SH-SY5Y (cell line): ENCODE measurements around the gene SIRT3.

Experiments used
- GATA2 ChIP-seq: IDR thresholded peaks from 2 replicates; pipeline ENCODE4 v1.6.1; 2011; ENCODE audit warnings: mild to moderate bottlenecking, low read depth, low read length
- GATA3 ChIP-seq: IDR thresholded peaks from 2 replicates; pipeline ENCODE4 v1.6.1; 2011; ENCODE audit warnings: low read depth, mild to moderate bottlenecking, low read length, moderate library complexity

SIRT3 gene

DNA sequence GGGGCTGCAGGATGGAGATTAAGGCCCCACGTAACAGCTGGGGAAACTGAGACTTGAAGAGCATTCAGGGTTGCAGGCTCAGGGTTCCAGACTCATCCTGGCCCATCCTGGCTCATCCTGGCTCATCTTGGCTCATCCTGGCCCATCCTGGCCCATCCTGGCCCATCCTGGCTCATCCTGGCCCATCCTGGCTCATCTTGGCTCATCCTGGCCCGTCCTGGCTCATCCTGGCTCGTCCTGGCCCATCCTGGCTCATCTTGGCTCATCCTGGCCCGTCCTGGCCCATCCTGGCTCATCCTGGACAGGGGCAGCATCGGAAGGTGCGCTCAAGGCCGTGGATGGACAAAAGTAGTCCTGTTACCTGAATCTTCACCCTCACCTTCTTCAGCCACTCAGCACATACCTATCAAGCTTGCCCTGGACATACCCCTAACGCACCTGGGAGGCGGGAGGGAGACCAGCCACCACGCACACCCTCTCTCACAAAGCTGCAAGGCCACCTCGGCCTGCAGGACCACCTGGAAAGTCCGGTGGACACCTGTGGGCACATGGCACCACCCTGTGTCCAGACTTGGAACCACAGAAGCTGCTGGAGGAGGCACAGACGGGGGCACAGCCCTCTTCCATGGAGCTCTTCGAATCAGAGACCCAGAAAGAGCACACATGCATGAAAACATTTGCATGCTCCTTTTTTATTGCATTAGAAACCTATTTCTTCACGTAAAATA, 21.8 kb upstream of the SIRT3 start:
- TF ChIP-seq GATA3 (no peak), GATA2 (no peak)

DNA sequence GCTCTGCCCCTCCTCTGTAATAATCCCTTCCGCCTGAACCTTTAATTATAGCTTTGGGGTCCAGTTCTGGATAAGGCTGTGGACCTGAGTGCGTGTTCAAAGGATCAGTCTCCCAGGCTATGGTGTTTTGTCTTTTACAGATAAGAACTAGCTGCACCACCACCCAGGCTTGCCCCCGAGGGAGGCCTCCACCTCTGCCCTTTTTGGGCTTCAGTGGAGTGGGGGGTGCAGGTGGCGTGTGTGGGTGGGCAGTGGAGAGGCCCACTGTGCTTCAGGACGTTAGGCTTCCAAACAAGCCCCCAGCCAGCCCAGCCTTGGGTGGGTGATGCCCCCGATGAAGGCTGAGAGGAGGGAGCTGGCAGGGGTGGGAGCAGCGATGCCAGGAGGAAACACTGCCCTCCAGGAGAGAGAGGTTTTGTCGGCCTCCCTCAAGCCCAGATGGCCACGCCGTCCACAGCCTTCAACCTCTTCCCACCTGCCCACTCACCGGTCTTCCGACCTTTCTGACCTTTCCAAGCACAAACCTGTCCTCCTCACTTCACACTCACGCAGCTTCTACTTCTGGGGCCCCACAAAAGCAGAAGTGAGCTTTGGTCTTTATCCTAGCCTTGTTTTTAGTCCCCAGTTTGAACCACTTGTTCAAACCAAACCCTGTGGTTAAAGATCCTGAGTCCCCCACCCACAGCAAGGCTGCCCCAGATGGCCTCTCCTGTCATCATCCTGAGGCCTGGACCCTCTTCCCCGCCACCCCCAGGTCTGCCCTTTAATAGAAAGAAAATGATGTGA, 21.0 kb upstream of the SIRT3 start:
- TF ChIP-seq GATA2 (no peak), GATA3 (no peak)

DNA sequence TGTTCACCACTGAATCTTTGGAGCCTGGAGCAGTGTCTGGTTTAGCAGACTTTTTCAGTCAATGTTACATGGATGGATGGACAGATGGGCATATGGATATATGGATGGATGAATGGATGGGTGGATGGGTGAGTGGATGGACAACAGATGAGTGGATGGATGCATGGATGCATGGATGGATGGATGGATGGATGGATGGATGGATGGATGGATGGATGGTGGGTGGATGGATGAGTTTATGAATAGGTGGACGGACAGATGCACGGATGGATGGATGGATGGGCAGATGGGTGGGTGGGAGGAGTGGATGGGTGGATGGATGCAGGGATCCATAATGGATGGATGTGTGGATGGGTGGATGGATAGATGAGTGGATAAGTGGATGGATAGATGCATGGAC, 19.7 kb upstream of the SIRT3 start:
- no peak for TF ChIP-seq GATA2
- TF ChIP-seq GATA3, result no peak

DNA sequence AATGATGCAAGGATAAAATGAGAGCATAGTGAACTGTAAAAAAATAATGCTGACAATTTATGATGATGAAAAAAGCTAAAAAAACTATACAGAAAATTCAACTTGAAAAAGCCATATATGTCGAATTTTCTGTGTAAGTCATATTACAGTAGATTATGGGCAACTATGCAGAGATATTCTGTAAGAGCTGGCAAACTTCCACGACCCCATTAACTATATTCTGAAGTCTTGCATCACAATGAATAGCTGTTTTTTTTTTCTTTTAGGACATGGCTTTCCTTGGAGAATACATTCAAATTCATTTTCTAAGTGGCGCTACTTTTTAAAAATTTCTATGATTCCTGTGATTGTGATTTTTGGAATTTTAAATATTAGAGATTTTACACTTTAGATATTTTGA, 19.0 kb upstream of the SIRT3 start:
- TF ChIP-seq GATA3 (no peak), GATA2 (no peak)

DNA sequence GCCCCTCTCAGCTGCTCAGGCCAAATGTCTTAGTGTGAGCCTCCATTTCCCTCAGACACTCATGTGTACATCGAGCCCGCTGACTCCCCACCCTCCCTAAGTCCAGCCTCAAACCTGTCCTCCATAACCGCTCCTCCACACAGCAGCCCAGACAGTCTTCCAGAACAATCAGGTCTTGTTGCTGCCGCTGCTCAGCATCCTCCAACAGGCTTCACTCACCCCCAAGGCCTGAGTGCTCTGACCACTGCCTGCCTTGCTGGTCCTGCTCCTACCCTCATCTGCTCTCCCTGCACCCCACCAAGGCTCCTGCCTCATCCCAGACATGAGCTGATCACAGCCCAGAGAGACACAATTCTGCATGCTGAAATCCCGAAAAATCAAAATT, 17.7 kb upstream of the SIRT3 start:
- TF ChIP-seq GATA2, result no peak
- TF ChIP-seq GATA3, result no peak

DNA sequence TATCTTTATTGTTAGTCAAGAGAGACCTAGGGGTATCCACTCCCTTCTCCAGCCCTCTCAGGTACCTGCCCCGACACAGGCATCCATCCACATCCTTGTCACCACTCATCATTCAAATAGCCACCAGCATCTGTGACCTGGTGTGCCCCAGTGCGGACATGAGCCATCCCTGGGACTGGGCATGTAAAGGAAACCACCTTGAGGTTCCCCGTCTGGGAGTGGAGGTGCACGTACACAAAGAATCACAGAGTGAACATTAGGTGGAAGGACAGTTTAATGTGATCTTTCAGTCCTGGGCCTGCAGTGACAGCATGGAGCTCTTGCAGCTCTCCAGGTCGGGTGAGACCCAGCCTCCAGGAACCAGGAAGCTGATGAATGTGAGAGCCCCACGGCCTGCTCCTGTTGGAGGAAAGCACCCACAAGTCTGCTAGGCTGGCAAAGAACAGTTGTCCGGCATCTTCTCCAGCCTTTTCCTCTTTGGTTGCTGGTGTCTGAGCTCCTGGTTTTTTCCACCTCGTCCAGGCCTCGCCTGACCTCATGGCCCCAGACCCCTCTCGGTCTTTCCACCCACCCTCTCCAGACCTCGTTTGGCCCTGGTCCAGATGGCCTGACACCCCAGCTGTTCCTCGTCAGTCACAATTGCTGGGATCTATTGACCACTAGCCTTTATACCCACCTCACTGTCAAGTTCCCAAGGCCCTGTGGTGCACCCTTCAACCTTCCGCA, 17.2 kb upstream of the SIRT3 start:
- TF ChIP-seq GATA2, result no peak
- no peak for TF ChIP-seq GATA3

DNA sequence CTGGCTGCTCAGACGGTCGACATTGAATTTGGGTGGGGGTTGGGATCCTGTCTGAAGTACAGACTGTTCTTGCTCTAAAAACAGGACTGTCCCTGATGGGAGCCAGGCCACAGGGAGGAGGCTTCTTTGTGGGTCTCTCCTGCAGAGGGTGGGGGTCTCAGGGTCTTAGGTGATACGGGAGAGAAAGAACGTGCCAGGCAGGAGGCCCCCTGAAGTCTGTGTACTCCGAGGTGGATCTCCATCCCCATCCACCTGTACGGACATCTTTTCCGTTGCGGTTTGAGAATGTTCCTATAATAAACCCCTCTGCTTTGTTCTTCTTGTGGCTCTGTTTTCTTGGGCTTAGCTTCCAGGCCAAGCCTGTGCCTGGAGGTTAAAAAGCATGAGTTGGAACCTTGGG, 16.5 kb upstream of the SIRT3 start:
- TF ChIP-seq GATA2 (no peak), GATA3 (no peak)

DNA sequence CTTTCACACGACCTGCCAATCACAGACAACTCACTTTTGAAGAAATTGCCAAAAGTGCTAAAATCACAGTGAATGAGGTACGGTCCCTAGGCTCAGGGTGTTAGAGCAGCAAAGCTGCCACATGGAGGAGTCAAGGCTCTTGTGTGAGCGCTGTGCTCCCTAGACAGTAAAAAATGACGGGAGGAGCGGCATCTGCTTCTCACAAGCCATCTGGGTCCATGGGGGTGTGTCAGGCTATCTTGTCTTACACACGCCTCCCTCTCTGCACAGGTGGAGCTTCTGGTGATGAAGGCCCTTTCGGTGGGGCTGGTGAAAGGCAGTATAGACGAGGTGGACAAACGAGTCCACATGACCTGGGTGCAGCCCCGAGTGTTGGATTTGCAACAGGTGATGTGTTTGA, 15.4 kb upstream of the SIRT3 start:
- no peak for TF ChIP-seq GATA2
- no peak for TF ChIP-seq GATA3

DNA sequence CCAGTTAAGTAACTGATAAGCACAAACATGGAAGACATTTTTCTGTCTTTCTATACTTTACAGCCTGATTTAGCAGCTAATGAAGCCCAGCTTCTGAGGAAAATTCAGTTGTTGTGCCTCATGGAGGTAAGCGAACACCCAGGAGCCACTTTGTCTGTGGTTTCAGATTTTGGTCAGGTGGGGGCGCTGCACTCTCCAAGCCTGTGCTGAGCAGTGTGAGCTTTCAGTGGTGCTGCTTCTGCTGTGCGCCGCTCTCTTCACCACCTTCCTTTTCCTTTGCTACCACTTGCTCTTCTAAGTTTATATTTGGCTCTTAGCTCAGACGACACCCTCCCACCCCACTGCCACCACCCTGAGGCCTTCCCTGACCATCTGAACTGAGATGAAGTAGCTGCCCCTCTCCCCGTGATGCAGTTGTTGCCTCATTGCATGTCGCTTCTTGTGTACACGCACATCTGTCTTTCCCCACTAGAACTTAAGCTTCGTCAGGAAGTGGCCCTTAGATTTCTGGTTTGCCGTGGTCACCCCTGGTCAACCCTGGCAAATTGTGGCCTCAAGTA, 14.7 kb upstream of the SIRT3 start:
- TF ChIP-seq GATA2 (no peak), GATA3 (no peak)

DNA sequence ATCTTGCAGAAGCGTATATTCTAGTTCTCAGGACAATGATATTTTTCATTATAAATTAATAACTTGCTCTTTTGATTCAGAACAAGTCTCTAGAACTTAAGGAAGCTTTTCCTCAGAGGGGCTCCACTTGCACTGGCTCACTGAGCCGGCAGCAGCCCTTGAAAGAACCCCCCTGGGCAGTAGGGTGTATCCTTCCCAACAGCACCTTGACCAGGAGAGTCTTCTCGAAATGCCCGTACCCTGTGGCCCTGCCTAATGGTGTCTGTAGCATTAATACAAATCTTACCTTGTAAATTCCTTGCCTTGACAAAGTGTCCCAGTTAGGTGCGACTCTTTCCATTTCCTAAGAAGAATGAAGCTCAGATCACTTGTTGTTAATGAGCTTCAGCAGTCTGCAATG, 14.1 kb upstream of the SIRT3 start:
- TF ChIP-seq GATA3 (no peak), GATA2 (no peak)

DNA sequence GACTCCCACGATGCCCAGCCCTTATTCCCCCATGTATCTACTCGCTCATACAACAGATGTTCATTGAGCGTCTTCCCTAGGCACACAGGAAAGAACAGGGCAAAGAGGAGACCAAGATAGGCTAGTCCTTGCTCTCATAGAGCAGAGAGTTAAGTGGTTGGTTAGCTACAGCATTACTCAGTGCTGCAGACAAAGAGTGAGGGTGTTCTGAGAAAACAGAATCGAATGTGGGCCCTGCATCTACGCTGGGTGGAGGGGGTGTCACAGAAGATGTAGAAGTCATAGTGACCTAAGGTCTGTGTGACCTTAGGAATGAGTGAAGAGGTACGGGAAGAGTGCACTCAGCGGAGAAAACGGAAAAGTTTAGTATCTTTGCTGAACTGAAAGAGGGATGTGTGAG, 12.9 kb upstream of the SIRT3 start:
- no peak for TF ChIP-seq GATA3
- TF ChIP-seq GATA2, result no peak

DNA sequence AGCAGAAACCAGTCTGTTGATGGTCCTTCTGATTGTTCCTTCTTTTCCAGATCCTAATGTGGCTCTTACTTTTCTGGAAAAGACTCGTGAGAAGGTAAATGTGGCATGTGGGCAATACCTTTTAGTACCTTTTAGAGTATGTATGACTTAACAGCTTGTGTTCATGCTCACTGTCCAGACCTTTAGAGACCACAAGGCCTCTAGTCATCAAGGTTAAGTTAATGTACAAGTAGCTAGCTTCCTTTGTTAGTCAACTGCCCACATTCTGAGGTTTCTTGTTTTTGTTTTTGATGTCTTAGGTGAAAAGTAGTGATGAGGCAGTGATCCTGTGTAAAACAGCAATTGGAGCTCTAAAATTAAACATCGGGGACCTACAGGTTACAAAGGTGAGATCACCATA, 8.2 kb upstream of the SIRT3 start:
- TF ChIP-seq GATA3 (no peak), GATA2 (no peak)

DNA sequence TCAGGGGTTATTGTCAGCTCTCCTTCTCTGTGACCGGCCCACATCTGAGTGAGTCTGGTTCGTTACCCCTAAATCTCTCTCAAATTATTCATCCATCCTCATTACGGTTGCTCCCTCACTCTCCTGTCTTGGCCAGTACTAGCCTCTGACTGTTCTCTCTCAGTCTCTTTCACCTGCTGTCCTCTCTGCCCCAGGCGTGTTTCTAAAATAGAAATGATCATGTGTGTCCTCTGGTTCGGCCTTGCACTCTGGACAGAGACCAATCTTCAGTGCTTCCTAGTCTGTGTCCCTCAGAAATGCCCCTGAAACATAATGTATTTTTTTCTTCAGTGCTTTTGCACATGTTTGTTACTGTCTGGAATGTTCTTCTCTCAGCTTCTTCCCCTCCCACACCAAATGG, 5.5 kb upstream of the SIRT3 start:
- TF ChIP-seq GATA3 (no peak), GATA2 (no peak)

DNA sequence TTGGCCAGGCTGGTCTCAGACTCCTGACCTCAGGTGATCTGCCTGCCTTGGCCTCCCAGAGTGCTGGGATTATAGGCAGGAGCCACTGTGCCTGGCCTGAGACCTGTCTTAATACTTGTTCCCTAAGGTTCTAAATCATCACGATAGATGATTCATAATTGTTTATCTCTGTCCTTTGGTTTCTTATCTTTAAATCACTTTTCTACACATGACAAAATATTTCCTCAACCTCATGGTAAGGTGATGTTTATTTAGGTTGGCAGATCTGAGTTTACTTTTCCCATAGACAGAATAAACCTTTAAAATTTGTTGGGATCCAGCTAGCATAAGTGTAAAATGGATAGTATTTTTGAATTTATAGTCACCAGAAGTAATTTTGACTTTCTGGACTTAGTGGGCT, 4.2 kb upstream of the SIRT3 start:
- no peak for TF ChIP-seq GATA2
- no peak for TF ChIP-seq GATA3
